Raji (cell line): Measurements from ENCODE around the gene FGD2.

ENCODE experiments used
- POLR2A ChIP-seq: IDR thresholded peaks from 2 replicates; pipeline ENCODE4 v1.6.1; 2011; ENCODE audit warnings: low read depth, low read length, control low read depth; ENCODE audit not compliant: insufficient read depth

Gene FGD2

DNA sequence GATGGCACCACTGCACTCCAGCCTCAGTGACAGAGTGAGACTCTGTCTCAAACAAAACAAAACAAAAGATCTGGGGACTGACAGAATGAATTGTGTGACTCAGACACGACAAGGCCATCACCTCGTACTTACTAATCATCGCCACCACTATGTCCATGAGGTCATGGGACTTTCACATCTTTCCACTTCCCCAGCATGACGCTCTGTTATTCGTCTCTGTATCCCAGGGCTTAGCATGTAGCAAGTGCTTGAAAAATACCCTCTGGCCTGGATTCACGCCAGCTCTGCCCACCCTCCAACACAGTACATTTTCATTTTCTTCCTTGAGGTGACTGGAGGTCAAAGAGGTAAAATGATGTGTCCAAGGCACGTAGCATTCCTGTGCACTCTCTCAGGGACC lies 27.8 kb downstream of the FGD2 start:
- TF ChIP-seq POLR2A: no peak

DNA sequence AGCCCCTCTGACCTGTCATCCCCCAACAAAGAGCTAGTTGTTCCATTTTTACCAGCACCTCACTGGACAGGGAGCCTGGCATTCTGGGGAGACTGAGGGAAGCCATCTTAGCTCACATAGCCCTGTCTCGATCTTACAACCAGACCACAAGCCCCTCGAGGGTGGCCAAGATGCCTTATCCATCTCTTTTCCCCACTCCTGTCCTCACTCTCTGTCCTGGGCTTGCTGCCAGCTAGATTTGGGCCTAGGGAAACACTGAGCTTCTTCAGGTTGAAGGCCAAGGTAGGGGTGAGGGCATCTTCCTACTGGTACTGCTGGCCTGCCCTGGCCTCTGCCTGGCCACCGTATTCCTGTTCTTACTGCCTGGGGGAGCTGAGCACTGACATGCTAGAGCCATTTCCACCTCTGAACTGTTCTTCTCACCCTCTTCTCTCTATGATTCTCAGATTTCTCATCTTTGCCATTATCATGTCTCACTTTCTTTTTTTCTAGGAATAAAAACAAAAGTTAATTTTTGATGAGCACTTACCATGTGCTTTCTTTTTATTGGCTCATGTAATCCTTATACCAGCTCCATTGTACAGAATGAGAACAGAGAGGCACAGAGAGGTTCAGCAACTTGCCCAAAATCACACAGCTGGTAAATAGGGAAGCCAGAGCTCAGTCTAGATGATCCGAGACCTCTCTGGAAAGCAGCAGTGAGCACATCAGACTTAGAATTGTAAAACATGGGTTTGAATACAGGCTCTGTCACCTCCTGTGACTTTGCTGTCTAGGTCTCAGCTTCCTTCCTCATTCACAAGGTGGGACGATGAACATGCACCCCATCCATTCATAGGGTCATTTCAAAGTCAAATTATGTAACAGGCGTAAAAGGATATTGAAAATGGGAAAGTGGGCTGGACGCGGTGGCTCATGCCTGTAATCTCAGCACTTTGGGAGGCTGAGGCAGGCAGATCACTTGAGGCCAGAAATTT lies 28.7 kb downstream of the FGD2 start:
- no peak for TF ChIP-seq POLR2A

DNA sequence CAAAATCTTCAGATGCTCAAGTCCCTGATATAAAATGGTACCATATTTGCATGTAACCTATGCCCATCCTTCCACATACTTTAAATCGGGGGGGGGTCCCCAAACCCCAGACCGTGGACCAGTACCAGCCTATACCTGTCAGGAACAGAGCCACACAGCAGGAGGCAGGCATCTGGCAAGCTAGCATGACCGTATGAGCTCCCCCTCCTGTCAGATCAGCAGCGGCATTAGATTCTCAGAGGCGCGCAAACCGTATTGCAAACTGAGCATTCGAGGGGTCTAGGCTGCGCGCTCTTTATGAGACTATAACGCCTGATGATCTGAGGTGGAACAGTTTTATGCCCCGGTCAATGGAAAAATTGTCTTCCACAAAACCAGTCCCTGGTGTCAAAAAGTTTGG lies 30.7 kb downstream of the FGD2 start:
- no peak for TF ChIP-seq POLR2A

DNA sequence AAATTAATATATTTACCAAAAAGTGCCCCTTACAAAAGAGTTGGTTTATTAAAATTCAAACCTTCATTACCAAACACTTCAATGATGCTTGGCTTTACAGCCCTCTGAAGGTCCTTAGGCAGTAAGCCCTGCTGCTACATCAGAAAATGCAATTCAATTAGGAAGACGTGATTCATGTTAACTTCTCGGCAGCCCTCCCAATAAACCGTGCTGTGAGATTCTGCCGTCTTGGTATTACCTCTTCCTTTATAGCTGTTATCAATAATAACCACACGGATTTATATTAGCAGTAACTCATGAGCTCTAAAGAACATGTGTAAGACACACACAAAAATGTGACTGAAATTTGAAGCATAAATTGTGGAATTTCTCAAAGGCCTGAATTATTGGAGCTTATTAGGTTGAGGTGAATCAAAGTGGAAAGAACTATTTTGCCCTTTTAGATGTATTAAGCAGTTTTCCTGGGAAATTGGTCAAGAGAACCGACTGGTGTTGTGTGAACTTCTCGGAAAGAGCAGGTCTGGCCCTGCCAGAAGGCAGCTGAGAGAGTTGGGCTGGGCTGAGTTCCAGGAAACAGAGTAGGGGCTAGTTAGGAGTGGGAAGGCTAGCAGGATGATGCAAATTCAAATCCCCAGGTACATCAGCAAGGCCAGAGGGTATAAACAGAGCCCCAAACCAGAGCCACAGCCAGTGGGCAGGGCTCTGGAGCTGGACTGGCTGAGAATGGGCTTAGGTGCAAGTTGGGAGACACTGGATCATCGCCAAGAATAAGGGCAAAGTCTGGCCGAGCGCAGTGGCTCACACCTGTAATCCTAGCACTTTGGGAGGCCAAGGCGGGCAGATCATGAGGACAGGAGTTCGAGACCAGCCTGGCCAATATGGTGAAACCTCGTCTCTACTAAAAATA lies 33.1 kb downstream of the FGD2 start:
- TF ChIP-seq POLR2A: no peak

DNA sequence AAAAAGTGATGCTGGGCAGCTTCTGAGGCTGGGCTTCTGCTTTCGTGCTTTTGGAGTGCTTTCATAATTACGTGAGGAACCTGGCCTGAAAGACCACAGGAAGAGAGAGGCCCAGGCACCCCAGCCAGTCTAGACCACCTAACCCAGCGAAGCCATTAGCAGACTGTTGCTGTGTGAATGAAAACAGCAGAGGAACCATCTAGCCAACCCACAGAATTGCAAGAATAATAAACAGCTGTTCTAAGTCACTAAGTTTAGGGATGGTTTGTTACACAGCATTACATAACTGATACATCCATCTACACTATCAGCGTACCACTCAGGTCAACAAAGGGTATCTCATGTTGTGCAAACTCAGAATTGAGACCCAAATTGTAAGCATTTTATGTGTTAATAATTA lies 34.5 kb downstream of the FGD2 start:
- TF ChIP-seq POLR2A: no peak

DNA sequence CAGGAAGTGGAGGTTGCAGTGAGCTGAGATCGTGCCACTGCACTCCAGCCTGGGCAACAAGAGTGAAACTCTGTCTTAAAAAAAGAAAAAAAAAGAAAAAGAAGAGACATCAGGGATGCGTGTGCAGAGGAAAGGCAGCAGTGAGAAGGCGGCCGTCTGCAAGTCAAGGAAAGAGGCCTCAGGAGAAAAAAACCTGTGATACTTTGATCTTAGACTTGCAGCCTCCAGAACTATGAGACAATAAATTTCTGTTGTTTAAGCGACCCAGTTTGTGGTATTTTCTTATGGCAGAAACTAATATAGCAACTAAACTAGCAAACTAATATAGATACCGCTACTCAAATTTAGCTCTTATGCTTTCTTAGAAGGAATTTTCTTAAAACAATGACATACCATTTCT lies 36.1 kb downstream of the FGD2 start:
- no peak for TF ChIP-seq POLR2A

DNA sequence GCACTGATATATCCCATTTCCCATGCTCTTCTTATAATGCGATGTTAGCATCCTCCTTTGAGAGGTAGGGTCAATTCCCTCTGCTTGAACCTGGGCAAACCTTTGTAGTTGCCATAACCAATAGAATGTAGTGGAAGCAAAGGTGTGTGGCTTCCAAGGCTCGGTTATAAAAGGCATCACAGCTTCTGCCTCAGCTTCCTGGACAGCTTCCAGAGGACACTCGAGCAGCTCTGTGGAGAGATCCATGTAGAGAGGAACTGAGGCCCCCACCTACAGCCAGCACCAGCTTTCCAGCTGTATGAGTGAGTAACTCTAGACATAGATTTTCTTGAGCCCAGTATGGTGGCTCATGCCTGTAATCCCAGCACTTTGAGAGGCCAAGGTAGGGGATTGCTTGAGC lies 36.7 kb downstream of the FGD2 start:
- no peak for TF ChIP-seq POLR2A

DNA sequence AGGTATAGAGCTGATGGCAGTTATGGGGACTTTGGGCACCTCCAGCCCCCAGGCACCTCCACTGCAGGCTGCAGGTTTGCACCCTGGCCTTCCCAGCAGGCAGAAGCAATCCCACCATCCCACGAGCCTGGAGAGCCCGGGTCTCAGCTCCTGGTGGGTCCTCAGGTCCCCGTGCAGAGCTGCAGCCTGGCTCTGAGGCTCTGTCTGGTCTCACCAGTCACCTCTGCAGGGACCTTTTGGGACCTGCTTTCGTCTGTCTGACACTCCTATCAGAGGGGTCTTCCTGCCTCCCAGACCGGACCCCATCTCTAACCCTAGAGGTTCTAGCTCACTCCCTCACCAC lies 41.9 kb downstream of the FGD2 start:
- TF ChIP-seq POLR2A: no peak

DNA sequence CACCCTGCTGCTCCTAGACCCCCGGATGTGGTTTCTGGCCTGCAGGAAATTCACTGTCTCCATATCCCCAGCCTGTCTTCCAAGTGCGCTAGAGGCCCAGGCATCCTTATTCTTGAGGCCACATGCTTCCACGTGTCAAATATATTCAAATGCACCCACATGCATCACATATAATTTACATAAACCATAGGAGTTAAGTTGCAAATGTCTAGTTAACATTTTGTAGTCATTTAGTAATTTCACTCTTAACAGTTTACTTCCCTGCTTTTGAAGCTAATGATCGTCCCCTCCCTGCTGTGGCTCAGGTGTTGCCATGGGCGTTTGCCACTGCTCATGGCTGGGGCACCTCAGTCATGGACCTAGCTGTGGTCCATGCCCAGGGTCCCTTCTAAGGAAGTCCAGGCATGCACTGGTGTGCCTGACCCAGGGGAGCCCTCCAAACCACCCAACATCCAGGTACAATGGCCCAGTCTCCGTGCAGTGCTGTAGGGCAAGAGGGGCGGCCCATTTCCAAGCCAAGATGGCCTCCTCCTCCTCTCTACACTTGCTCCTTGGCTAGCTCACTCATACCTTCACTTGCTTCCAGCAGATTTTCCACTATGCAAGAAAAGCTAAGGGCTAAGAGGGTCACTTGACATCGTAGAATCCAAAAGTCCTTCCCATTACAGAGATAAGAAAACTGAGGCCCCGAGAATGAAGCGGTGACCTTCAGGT lies 42.4 kb downstream of the FGD2 start:
- no peak for TF ChIP-seq POLR2A

DNA sequence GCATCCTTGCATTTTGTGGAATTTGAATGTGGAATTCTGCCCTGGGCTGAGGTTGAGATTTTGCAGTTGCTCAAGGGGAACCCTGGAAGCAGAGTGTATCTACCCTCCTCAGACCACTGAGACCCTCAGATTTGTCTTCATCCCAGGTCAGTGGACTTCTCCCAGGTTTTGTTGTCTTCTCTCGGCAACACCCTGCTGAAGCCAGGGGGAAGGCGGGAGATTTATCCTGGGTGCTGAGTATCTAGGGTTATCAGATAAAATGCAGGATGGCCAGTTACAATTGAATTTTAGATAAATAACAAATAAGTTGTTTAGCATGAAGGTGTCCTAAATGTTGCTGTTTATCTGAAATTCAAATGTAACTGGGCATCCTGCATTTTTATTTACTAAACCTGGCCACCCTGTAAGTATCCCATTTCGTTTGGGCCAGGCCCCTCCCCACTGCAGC lies 43.0 kb downstream of the FGD2 start:
- no peak for TF ChIP-seq POLR2A

DNA sequence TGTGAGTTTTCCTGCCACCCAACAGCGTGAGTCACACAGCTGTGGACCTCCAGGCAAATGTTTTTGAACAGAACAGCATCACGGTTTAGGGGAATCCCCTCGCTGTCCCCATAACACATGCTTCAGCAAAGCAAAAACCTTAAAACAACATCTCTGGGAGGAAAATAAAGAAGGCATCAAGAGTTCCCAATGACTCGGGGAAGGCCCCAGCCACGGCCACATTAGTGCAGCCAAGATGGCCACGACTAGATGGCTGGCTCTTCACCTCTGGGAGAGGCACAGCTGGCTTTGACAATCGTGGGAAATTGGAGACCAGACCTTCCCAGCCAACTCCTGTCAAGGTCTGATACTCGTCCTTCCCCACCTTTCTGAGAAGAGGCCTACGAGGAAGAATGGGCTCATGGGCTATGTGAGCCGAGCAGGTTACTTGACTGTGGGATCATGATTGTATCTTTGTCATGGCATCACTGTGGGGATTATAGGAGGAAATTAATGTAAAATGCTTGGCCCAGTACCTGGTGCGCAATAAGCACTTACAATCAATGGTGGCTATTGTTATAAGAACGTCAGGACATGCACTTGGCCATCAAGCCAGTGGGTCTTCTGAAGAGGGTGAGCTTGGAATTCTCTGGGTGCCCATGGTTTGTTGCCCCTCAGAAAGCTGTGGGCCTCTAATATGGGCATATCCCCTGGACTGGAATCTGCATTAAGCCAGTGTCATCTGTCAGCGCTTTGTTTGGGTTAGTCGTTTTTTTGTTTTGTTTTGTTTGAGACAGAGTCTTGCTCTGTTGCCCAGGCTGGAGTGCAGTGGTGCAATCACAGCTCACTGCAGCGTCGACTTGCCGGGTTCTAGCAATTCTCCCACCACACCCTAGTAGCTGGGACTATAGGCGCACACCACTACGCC lies 43.6 kb downstream of the FGD2 start:
- 0 out of 2 replicates have a peak, but pooled peaks have one; percentile 22 for TF ChIP-seq POLR2A

DNA sequence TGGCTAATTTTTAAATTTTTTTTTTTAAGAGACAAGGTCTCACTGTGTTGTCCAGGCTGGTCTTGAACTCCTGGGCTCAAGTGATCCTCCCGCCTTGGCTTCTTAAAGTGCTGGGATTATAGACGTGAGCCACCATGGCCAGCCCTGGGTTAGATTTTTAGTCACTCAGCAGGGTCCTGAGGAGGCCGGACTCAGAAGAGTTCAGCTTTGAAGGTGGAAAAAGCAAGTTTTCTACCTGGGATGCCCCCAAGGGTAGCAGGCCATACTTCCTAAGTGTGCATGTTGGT lies 44.2 kb downstream of the FGD2 start:
- no peak for TF ChIP-seq POLR2A

DNA sequence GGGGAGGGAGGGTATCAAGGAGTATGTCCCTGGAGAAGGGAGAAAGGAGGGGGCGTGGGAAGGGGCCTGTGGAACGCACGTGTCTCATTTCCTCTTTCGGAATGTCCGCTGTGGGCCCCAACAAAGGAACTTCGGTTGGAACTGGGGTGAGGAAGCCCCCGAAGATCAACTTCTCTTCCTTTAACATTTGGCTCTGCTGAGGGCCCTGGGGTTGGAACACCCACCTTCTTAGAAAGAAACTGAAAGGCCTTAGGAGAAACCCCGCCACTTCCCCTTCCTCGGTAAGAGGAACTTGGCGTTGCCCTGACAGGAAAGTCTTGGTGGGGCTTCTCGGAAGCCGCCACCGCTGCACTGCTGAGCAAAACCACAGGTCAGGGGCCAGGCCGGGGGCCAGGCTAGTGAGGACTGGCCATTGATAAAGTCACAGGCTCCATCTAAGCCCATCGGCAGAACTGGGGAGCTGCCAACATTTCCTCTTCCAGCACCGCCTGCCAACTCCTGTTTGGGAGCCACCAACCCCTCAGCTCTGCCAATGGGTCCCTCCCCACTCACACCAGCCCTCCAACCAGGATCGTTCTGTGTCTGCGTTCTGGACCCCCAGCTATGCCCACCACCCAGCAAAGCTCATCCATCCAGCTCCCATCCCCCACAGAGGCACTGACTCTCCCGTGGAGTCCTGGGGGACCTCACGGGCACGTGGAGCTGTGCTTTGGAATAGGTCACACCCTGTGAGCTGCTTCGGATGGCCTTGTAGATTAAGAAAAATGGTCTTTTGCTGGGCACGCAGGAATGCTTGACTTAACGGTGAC lies 44.8 kb downstream of the FGD2 start:
- TF ChIP-seq POLR2A: no peak

DNA sequence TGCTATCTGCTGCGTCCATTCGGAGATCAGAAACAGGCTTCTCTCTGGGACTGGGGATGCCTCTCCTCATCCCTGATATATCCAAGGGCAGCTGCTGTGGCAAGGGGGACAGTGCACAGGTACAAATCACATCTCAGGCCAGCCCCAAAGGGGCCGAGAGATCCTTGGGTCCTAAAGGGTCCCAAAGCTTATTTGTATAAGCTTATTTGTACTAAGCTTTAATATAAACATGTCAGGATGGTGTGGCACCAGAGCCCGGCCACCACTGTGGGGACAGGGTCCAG lies 45.3 kb downstream of the FGD2 start:
- TF ChIP-seq POLR2A: no peak
